ENCODE measurements around the gene GTF3A. TPM values are rescaled to one million over a fixed set of nuclear protein-coding genes. Genes with fewer than 3 reads are reported as not detected.

GTF3A gene
- total RNA-seq, 1 donor = 111 TPM

GRCh38 chr13:27483421-27483820 is 59.0 kb downstream of the GTF3A start:
- DNase-seq (ENCODE audit: low read depth) = no peak
- TF ChIP-seq CTCF (IDR thresholded peaks at IDR 0.05; ENCODE audit: insufficient read depth, low read depth, low read length) = no peak
- no peak overlapping the region for H3K4me3 ChIP-seq (ENCODE audit: low read depth, low read length)

Small RNA genes within 50 kb of the gene (small RNA-seq; reads per million reads assigned to genes)
- gene RNY1P1 = not detected

Other genes starting within 250 kb of the GTF3A start
- gene RPL21, start 173.1 kb upstream of the GTF3A start, total RNA-seq = 535 and 661 TPM in 2 replicates
- gene RASL11A, start 153.8 kb upstream of the GTF3A start, total RNA-seq = 2.9 and 4.7 TPM in 2 replicates
- gene MTIF3, start 25.9 kb downstream of the GTF3A start, total RNA-seq = 52.5 and 66.1 TPM in 2 replicates
- gene LNX2, start 195.9 kb downstream of the GTF3A start, total RNA-seq = 6.1 and 7.8 TPM in 2 replicates
- 57.9 and 58.9 TPM in 2 replicates for gene POLR1D, start 197.3 kb downstream of the GTF3A start, total RNA-seq